ENCODE results near the gene FBXL5. TPM values are rescaled to one million over a fixed set of nuclear protein-coding genes. Genes with fewer than 3 reads are reported as not detected.

Gene FBXL5
- total RNA-seq, 1 experiment from 2014 or later, result 34.8 TPM

GRCh38 chr4:15681372-15682241, 26.4 kb upstream of the FBXL5 start, which contains the start of gene FAM200B:
Gene FAM200B, plus strand, starts transcription at chr4:15681827. Its CDS starts 5,151 bp downstream, at chr4:15686978.
- peak; percentile 99 for DNase-seq (ENCODE audit: low read depth)
- in situ Hi-C loops (cut with HindIII; ENCODE audit: low pct_unique_long_range_greater_than_20kb, low sequenced_read_pairs), result no loop called here

- in situ Hi-C loops (cut with HindIII; ENCODE audit: low pct_unique_long_range_greater_than_20kb, low sequenced_read_pairs), result no loop called here
- DNase-seq (ENCODE audit: low read depth), result no peak
Measured at GRCh38 chr4:15681067-15681371, 25.9 kb upstream of the FBXL5 start.

GRCh38 chr4:15677507-15677988, 22.4 kb upstream of the FBXL5 start:
- in situ Hi-C loops (cut with HindIII; ENCODE audit: low pct_unique_long_range_greater_than_20kb, low sequenced_read_pairs), result no loop called here
- peak; percentile 91 for DNase-seq (ENCODE audit: low read depth)

- in situ Hi-C loops (cut with HindIII; ENCODE audit: low pct_unique_long_range_greater_than_20kb, low sequenced_read_pairs), result no loop called here
- DNase-seq (ENCODE audit: low read depth), result no peak
Measured at GRCh38 chr4:15676899-15677298, 21.7 kb upstream of the FBXL5 start.

- in situ Hi-C loops (cut with HindIII; ENCODE audit: low pct_unique_long_range_greater_than_20kb, low sequenced_read_pairs), result no loop called here
- DNase-seq (ENCODE audit: low read depth), result no peak
Measured at GRCh38 chr4:15676039-15676438, 20.9 kb upstream of the FBXL5 start.

- in situ Hi-C loops (cut with HindIII; ENCODE audit: low pct_unique_long_range_greater_than_20kb, low sequenced_read_pairs), result no loop called here
- DNase-seq (ENCODE audit: low read depth), result no peak
Measured at GRCh38 chr4:15675356-15675755, 20.2 kb upstream of the FBXL5 start.

- in situ Hi-C loops (cut with HindIII; ENCODE audit: low pct_unique_long_range_greater_than_20kb, low sequenced_read_pairs), result no loop called here
Measured at GRCh38 chr4:15674926-15675325, 19.8 kb upstream of the FBXL5 start.

GRCh38 chr4:15674046-15674445, 18.9 kb upstream of the FBXL5 start:
- DNase-seq (ENCODE audit: low read depth), result no peak
- in situ Hi-C loops (cut with HindIII; ENCODE audit: low pct_unique_long_range_greater_than_20kb, low sequenced_read_pairs), result no loop called here

More at GRCh38 chr4:15674926-15675325, 19.8 kb upstream of the FBXL5 start:
- DNase-seq (ENCODE audit: low read depth), result no peak

- in situ Hi-C loops (cut with HindIII; ENCODE audit: low pct_unique_long_range_greater_than_20kb, low sequenced_read_pairs), result no loop called here
- no peak for DNase-seq (ENCODE audit: low read depth)
Measured at GRCh38 chr4:15673337-15673736, 18.2 kb upstream of the FBXL5 start.

GRCh38 chr4:15672101-15672500, 16.9 kb upstream of the FBXL5 start:
- DNase-seq (ENCODE audit: low read depth), result no peak
- in situ Hi-C loops (cut with HindIII; ENCODE audit: low pct_unique_long_range_greater_than_20kb, low sequenced_read_pairs), result no loop called here

- in situ Hi-C loops (cut with HindIII; ENCODE audit: low pct_unique_long_range_greater_than_20kb, low sequenced_read_pairs), result no loop called here
Measured at GRCh38 chr4:15670576-15670975, 15.4 kb upstream of the FBXL5 start.

GRCh38 chr4:15668566-15669435, 13.6 kb upstream of the FBXL5 start:
- no peak for DNase-seq (ENCODE audit: low read depth)
- in situ Hi-C loops (cut with HindIII; ENCODE audit: low pct_unique_long_range_greater_than_20kb, low sequenced_read_pairs), result no loop called here

More at GRCh38 chr4:15670576-15670975, 15.4 kb upstream of the FBXL5 start:
- DNase-seq (ENCODE audit: low read depth), result no peak

- no peak for DNase-seq (ENCODE audit: low read depth)
- in situ Hi-C loops (cut with HindIII; ENCODE audit: low pct_unique_long_range_greater_than_20kb, low sequenced_read_pairs), result no loop called here
Measured at GRCh38 chr4:15667006-15667405, 11.8 kb upstream of the FBXL5 start.

- in situ Hi-C loops (cut with HindIII; ENCODE audit: low pct_unique_long_range_greater_than_20kb, low sequenced_read_pairs), result no loop called here
- no peak for DNase-seq (ENCODE audit: low read depth)
Measured at GRCh38 chr4:15665753-15666365, 10.7 kb upstream of the FBXL5 start.

- DNase-seq (ENCODE audit: low read depth), result no peak
- in situ Hi-C loops (cut with HindIII; ENCODE audit: low pct_unique_long_range_greater_than_20kb, low sequenced_read_pairs), result no loop called here
Measured at GRCh38 chr4:15659768-15660570, 4.8 kb upstream of the FBXL5 start.

- in situ Hi-C loops (cut with HindIII; ENCODE audit: low pct_unique_long_range_greater_than_20kb, low sequenced_read_pairs), result no loop called here
- no peak for DNase-seq (ENCODE audit: low read depth)
Measured at GRCh38 chr4:15658781-15659180, 3.6 kb upstream of the FBXL5 start.

- no peak for DNase-seq (ENCODE audit: low read depth)
- in situ Hi-C loops (cut with HindIII; ENCODE audit: low pct_unique_long_range_greater_than_20kb, low sequenced_read_pairs), result no loop called here
Measured at GRCh38 chr4:15658136-15658770, 3.1 kb upstream of the FBXL5 start.
